ENCODE data around the gene FAHD2B. TPM values are rescaled to one million over a fixed set of nuclear protein-coding genes. Genes with fewer than 3 reads are reported as not detected.
"Not testable (repeated sequence)": the region's sequence is repeated elsewhere in the genome, so short reads cannot be mapped to it uniquely, and the experiment has no call there.

The FAHD2B gene
- polyA plus RNA-seq, 6 donors from 2014 or later: 4.8 to 9.3 (median 5.9) TPM

DNA sequence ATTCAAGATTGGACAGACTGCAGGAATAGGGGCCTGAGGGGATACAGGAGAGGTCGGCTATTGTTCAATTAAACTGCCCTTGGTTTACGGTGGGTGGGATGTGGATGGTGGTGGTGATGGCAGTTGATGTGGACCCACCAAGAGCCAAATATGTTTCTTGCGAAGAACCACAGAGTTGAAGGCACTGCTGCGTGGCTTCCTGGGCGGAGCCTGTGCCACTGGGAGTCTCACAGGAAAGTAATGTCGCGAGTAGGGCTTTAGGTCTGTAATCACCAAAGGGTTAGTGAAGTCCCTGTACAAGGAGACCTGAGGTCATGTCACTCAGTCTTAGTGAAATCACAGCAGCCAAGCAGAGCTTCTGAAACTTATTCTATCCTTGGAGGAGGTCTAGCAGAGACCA is 46.2 kb downstream of the FAHD2B start:
- ATAC-seq (ENCODE audit: low read depth in 2 of 2): peak; percentile 62 to 63
- Mint-ChIP-seq H3K4me1 (peaks cover 36 to 59% (median 39%) of the 10 kb centered on the region in 3 donors), H3K4me3 (peak overlapping the region; percentile 39 to 89 (median 80)), H3K27ac (peak overlapping the region; percentile 41 to 96 (median 88))
- H3K36me3 Mint-ChIP-seq, H3K27me3 Mint-ChIP-seq, H3K9me3 Mint-ChIP-seq: not testable (repeated sequence)
- DNase-seq: peak; percentile 20

DNA sequence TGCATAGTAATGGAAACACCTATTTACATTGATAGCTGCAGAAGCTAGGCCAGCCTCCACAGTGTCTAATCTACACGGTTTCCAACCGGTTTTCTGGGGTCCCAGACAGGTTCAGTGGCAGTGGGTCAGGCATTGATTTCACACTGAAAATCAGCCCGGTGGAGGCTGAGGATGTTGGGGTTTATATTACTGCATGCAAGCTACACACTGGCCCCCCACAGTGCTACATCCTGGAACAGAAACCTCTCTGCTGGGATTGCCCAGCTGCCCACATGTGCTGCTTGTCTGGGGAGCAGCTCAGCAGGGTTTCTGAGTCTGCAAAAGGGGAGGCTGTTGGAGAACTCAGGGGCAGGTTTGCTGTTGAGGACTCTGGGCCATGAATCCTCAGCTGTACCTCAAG is 48.0 kb downstream of the FAHD2B start:
- peak overlapping the region in 3 of 6 donors; percentile 36 to 78 (median 71) for H3K27ac Mint-ChIP-seq
- H3K36me3 Mint-ChIP-seq; DNase-seq; H3K9me3 Mint-ChIP-seq; H3K27me3 Mint-ChIP-seq; ATAC-seq (ENCODE audit: low read depth in 2 of 2): not testable (repeated sequence)
- peaks cover 36 to 59% (median 39%) of the 10 kb centered on the region in 3 donors for H3K4me1 Mint-ChIP-seq
- H3K4me3 Mint-ChIP-seq: peak overlapping the region in 7 of 8 donors; percentile 76 to 91 (median 83)

DNA sequence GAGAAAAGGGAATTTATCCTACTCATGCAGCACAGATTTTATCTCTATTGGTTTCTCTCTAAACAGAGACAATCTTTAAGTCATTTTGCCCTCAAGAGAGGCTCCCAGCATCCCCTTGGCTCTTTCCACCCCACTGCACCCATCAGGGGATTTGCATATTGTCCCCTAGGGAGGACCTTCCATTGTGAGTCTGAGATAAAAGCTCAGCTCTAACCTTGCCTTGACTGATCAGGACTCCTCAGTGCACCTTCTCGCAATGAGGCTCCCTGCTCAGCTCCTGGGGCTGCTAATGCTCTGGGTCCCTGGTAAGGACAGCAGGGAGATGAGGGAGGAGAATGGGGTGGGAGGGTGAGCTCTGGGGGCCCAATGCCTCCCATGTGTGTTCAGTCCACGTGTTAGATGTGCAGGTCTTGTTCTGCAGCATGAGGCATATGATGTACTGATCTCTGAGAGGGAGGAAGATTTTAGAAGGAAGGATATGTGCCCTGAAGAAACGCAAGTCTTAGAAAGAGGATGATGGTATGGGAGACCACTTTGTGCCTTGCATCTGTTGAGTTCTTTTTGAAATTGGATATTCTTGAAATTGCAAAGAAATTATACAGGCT is 48.7 kb downstream of the FAHD2B start:
- Mint-ChIP-seq H3K4me3 (peak overlapping the region; percentile 76 to 91 (median 84)), H3K4me1 (peaks cover 36 to 55% (median 39%) of the 10 kb centered on the region in 3 donors), H3K27ac (peak overlapping the region in 5 of 6 donors; percentile 20 to 78 (median 73))
- peak; percentile 56 to 63 for ATAC-seq (ENCODE audit: low read depth in 2 of 2)
- not testable (repeated sequence) for H3K9me3 Mint-ChIP-seq, H3K27me3 Mint-ChIP-seq, H3K36me3 Mint-ChIP-seq
- peak; percentile 39 for DNase-seq

Other genes with a start within 250 kb of the FAHD2B start
- 10 to 100 TPM in 5 of 6 donors, 1 to 10 TPM in 1; 7.3 to 22.8 (median 20.0) TPM for gene ANKRD39, start 236.9 kb downstream of the FAHD2B start, polyA plus RNA-seq (ENCODE audit: low read depth in 6 of 6)
- gene SEMA4C, start 224.8 kb downstream of the FAHD2B start, polyA plus RNA-seq (ENCODE audit: low read depth in 6 of 6): under 1 TPM in 1 of 6 donors, not detected in 5; 0.82 TPM
- not detected for gene FAM178B, start 108.3 kb downstream of the FAHD2B start, polyA plus RNA-seq (ENCODE audit: low read depth in 6 of 6)
- 10 to 100 TPM in 1 of 6 donors, 1 to 10 TPM in 4, under 1 TPM in 1; 0.47 to 11.1 (median 5.5) TPM for gene ANKRD36, start 18.3 kb upstream of the FAHD2B start, polyA plus RNA-seq (ENCODE audit: low read depth in 6 of 6)

Data from naive B cell (primary cell).